Body of pancreas (tissue), 4 donors: ENCODE results near the gene DDAH2.

Source experiments
- POLR2A ChIP-seq, 3 donors: fragments of 450-650 bp; IDR thresholded peaks; one replicate each; pipeline ENCODE4 v1.6.1; 2016; ENCODE audit warnings: antibody characterized with exemption in 3 of 3, mild to moderate bottlenecking in 2 of 3
- TF ChIP-seq, protein P1 (sequence below), 7 experiments: fragments of 450-650 bp in 4 of 7; fragments of 200-600 bp in 3 of 7; sonication (generic) in 3 of 7; IDR thresholded peaks; one replicate each; pipeline ENCODE4 v1.5.1; 2016 to 2019; ENCODE audit warnings: antibody characterized with exemption in 7 of 7

DNA sequence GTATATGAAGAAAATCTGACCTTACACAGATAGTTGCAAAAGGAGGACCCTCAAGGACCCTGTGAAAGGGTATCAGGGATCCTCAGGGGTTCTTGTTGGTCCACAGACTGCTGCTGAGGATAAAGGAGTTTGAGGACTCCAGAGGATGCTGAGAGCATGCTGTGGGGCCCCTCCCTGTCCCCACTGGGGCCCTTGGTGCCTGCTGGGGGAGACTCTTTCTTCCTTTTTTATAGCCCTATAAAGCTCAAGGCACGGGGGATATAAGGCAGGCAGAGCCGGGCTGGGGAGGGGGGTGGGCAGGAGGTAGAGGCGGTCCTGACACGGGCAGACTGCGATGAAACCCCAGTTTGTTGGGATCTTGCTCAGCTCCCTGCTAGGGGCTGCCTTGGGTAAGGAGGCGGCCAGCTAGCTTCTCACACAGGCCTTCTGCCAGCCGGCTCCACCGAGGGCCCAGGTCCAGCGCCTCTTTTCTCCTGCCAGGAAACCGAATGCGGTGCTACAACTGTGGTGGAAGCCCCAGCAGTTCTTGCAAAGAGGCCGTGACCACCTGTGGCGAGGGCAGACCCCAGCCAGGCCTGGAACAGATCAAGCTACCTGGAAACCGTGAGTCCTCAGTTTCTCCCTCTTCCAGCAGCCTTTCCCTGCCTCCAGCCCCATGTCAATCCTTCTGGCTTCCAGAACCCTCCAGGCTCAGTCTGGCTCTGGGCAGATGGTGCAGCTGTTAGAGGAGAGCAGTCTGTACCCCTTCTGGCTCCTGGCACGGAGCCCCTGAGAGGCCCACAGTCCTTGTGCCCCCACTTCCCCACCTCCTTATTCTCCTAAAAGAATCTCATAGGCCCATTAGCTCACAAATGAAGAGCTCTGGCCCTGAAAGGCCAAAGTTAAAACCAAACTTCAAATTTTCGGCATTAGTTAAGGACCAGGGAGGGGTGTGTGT lies 13.8 kb downstream of the DDAH2 start, which contains the start of gene LY6G6D:
- TF ChIP-seq, protein P1, sequence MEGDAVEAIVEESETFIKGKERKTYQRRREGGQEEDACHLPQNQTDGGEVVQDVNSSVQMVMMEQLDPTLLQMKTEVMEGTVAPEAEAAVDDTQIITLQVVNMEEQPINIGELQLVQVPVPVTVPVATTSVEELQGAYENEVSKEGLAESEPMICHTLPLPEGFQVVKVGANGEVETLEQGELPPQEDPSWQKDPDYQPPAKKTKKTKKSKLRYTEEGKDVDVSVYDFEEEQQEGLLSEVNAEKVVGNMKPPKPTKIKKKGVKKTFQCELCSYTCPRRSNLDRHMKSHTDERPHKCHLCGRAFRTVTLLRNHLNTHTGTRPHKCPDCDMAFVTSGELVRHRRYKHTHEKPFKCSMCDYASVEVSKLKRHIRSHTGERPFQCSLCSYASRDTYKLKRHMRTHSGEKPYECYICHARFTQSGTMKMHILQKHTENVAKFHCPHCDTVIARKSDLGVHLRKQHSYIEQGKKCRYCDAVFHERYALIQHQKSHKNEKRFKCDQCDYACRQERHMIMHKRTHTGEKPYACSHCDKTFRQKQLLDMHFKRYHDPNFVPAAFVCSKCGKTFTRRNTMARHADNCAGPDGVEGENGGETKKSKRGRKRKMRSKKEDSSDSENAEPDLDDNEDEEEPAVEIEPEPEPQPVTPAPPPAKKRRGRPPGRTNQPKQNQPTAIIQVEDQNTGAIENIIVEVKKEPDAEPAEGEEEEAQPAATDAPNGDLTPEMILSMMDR (IDR thresholded peaks at IDR 0.05), result no peak
- no peak for TF ChIP-seq POLR2A (IDR thresholded peaks at IDR 0.05)
